Measurements from ENCODE around the gene PRDX4. TPM values are rescaled to one million over a fixed set of nuclear protein-coding genes. Genes with fewer than 3 reads are reported as not detected.

Gene PRDX4
- total RNA-seq, 2 donors from 2014 or later, result 56.0 to 102 TPM

DNA sequence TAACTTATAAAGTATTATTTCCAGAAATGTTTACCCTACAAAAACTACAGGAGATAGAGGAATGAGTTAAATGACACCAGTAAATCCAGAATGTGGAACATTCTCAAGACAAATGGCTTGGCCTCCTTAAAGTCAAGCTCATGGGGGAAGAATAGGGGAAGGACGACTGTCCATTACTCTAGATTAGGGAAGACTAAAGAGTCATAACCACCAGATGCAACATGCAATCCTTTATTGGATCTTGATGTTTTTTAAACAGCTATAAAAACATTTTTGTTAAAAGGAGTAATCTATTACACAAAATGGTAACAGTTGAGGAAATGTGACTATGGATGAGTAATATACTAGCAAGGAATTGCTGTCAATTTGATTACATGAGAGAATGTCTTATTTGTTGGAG, 64.7 kb downstream of the PRDX4 start:
- no peak overlapping the region for H3K4me3 ChIP-seq
- no peaks in the 10 kb centered on the region for H3K27me3 ChIP-seq
- H3K36me3 ChIP-seq, result no peaks in the 10 kb centered on the region
- no peaks in the 10 kb centered on the region for H3K4me1 ChIP-seq
- no peak overlapping the region for H3K27ac ChIP-seq
- intact Hi-C loops (cut with DNase I), result no loop called here
- TF ChIP-seq CTCF (IDR thresholded peaks at IDR 0.05), result no peak
- H3K9me3 ChIP-seq, result no peaks in the 10 kb centered on the region
- no peak for DNase-seq
- H3K9ac ChIP-seq (ENCODE audit: low read depth in 2 of 2, low read length in 2 of 2), result no peak overlapping the region

DNA sequence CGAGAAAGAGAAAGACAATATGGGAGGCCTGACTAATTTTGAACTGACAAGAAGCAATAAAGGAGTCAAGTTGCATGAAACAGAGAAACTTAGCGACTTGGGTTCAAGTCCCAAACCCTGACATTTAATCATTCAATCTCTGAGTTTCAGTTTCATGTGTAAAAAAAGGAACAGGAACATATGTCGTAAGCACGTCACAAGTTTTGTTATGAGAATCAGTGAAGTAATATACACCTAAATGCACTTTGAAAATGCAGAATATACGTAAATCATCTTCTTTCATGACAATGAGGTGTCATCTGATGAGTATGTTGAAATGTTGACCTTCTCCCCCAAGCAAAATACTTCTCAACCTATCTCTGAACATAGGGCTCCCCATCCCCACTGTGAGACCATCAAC, 65.4 kb downstream of the PRDX4 start:
- H3K4me3 ChIP-seq, result no peak overlapping the region
- DNase-seq, result no peak
- no peak overlapping the region for H3K27ac ChIP-seq
- no peaks in the 10 kb centered on the region for H3K4me1 ChIP-seq
- intact Hi-C loops (cut with DNase I), result no loop called here
- no peaks in the 10 kb centered on the region for H3K36me3 ChIP-seq
- H3K9ac ChIP-seq (ENCODE audit: low read depth in 2 of 2, low read length in 2 of 2), result no peak overlapping the region
- TF ChIP-seq CTCF (IDR thresholded peaks at IDR 0.05), result no peak
- H3K9me3 ChIP-seq, result no peaks in the 10 kb centered on the region
- no peaks in the 10 kb centered on the region for H3K27me3 ChIP-seq

Other genes with a start within 250 kb of the PRDX4 start
- gene ACOT9, start 75.8 kb downstream of the PRDX4 start, total RNA-seq, result 10 to 100 TPM; 23.6 to 26.0 TPM
- gene SAT1, start 115.7 kb downstream of the PRDX4 start, total RNA-seq, result 100 to 1,000 TPM; 301 to 608 TPM
- gene APOO, start 240.4 kb downstream of the PRDX4 start, total RNA-seq, result 10 to 100 TPM; 36.3 to 38.9 TPM
- gene CXorf58, start 240.5 kb downstream of the PRDX4 start, total RNA-seq, result not detected

All from colonic mucosa (tissue), 4 donors.